AG09319 (cell line): ENCODE data around the gene CAMK2G.

Experiments used
- DNase-seq: peaks from one replicate; pipeline ENCODE4 v3.0.0-alpha.2; 2010; ENCODE audit warnings: low read depth; ENCODE audit errors: extremely low read depth
- CTCF ChIP-seq: IDR thresholded peaks from 2 replicates; pipeline ENCODE4 v1.5.1; 2011; ENCODE audit warnings: low read depth, mild to moderate bottlenecking, inconsistent platforms, low read length, moderate library complexity

The CAMK2G gene

GRCh38 chr10:73864229-73864628 is 10.1 kb downstream of the CAMK2G start:
- DNase-seq: no peak
- TF ChIP-seq CTCF: no peak

- no peak for DNase-seq
- no peak for TF ChIP-seq CTCF
Observed at GRCh38 chr10:73863039-73863817, 11.1 kb downstream of the CAMK2G start.

DNA sequence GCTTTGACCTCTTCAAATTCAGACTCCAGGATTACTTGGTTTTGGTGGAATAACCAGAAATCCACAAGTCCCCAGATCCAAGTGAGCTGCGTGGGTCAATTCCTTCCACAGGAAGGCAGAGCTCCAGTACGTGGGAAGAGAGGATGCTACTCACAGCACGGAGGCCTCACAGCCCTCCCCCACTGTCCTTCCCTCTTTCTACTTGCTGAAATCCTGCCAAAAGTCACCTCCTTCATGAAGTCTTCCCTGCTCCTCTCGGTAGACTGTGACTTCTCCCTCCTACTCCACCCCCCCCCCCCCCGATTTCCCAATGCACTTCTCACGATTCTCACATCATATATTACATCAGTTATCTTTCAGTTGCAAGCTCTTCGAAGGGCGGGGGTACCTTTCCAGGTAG is 12.3 kb downstream of the CAMK2G start:
- TF ChIP-seq CTCF: no peak
- DNase-seq: no peak

DNA sequence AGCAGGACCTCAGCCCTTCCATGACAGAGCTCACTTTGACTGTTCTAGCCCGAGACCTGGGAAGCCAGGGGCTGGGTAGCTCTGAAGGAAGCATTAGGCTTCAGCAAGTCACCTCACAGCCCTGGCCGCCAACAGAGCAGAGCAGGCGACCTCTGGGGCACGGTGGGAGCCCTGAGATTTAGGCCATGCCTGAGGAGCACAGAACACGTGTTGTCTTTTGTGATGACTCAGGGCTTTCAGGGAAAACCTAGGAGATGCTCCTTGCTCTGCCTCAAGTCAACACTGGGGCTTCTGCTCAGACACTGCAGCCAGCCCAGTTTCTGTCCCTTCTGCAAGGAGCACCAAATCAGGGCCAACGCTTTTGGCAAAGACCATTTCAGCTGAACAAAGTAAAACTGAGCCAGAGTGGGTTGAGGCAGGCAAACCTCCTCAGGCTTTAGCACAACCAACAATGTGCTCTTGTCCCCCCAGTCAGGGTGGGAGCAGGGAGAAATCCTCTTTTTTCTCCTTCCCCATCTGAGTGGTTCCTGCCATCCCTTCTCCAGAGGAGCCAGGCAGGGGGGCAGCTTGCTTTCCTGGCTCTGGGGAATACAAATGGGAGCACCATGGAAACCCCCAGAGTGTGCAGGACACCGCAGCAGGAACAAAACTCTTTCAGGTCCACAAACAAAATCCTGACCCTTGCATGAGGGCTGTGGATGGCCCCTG is 14.4 kb downstream of the CAMK2G start:
- DNase-seq: no peak
- TF ChIP-seq CTCF: no peak

- no peak for DNase-seq
- no peak for TF ChIP-seq CTCF
Observed at GRCh38 chr10:73859428-73859783, 14.9 kb downstream of the CAMK2G start.

DNA sequence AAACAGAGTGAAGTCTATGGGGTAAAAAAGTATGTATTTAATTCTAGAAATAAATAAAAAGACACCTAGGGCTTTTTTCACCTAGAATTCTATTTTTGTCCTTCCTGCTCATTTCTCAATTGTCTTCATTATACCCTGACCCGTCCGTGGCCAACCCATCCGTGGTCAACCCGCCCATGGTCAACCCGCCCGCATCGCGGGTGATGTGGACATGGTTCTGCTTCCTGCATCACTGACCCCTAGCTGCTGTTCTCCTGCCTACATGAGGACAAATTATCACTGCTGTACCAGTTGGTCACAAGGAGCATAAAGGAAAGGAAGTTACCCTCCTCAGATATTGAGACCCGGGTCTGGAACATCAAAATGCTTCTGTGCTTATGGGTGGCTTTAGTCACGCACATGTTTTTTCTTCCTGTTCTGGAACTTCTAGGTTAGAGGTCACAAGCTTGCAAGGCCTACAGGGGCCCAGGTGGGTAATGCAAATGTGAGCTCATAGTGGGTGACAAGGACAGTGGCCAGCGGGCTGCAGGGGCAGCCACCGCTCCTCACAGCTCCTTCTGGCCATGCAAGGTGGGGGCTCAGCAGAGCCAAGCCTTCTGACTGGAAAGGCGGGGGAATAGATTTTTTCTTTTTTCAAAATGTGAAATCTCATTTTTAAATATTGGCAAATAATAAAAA is 15.5 kb downstream of the CAMK2G start:
- DNase-seq: no peak
- no peak for TF ChIP-seq CTCF
